Activated T-cell treated with anti-CD3 and anti-CD28 coated beads, Interleukin-2, amount 50 U/mL, for 4 hours (primary cell): ENCODE measurements around the gene TOMM40L. TPM values are rescaled to one million over a fixed set of nuclear protein-coding genes. Genes with fewer than 3 reads are reported as not detected.
A peak's percentile ranks its signal among the peaks of the same experiment; 100 is the strongest.
"Not testable (repeated sequence)": the region's sequence is repeated elsewhere in the genome, so short reads cannot be mapped to it uniquely, and the experiment has no call there.

Source experiments
- ATAC-seq, 2 donors: fragments of 200-7000 bp; cut with Tn5 transposase; one replicate each; pipeline ENCODE4 v1.10.0; 2021
- DNase-seq: peaks from one replicate; pipeline ENCODE4 v3.0.0-alpha.2; 2020
- H3K27me3 Mint-ChIP-seq: one replicate; pipeline ENCODE4 v1.8.0; 2021; ENCODE audit warnings: low read depth, mixed read lengths
- H3K36me3 Mint-ChIP-seq: one replicate; pipeline ENCODE4 v1.8.0; 2022; ENCODE audit warnings: mixed read lengths; ENCODE audit not compliant: insufficient read depth
- H3K4me1 Mint-ChIP-seq: one replicate; pipeline ENCODE4 v1.8.0; 2021; ENCODE audit warnings: low read depth, mixed read lengths
- H3K4me3 Mint-ChIP-seq: one replicate; pipeline ENCODE4 v1.8.0; 2021; ENCODE audit warnings: mild to moderate bottlenecking, moderate library complexity, mixed read lengths
- H3K9me3 Mint-ChIP-seq: one replicate; pipeline ENCODE4 v1.8.0; 2021; ENCODE audit warnings: mixed read lengths
- total RNA-seq, 3 donors: library from RNA; stranded (reverse); gene quantifications; one replicate each; pipeline ENCODE4 v1.2.1, GENCODE V29; 2021

The TOMM40L gene
- total RNA-seq, 3 donors from 2014 or later: 23.8 to 29.8 (median 25.5) TPM

- Mint-ChIP-seq H3K4me3 (no peak overlapping the region), H3K36me3 (peaks cover under 1% of the 10 kb centered on the region), H3K27me3 (peaks cover 7% of the 10 kb centered on the region), H3K4me1 (no peaks in the 10 kb centered on the region), H3K9me3 (peaks cover 2% of the 10 kb centered on the region)
- DNase-seq (no peak), ATAC-seq (no peak)
Measured at GRCh38 chr1:161244888-161245287, 19.0 kb downstream of the TOMM40L start.

GRCh38 chr1:161250100-161250499 lies 24.2 kb downstream of the TOMM40L start:
- not testable (repeated sequence) for H3K27me3 Mint-ChIP-seq, H3K36me3 Mint-ChIP-seq, ATAC-seq, H3K9me3 Mint-ChIP-seq, DNase-seq, H3K4me1 Mint-ChIP-seq, H3K4me3 Mint-ChIP-seq

- DNase-seq: no peak
- no peak overlapping the region for H3K4me3 Mint-ChIP-seq
- H3K4me1 Mint-ChIP-seq: no peaks in the 10 kb centered on the region
- H3K27me3 Mint-ChIP-seq: no peaks in the 10 kb centered on the region
- peaks cover 1% of the 10 kb centered on the region for H3K36me3 Mint-ChIP-seq
- ATAC-seq: no peak
- H3K9me3 Mint-ChIP-seq: peaks cover 7% of the 10 kb centered on the region
Measured at GRCh38 chr1:161250829-161251228, 25.0 kb downstream of the TOMM40L start.

- H3K36me3 Mint-ChIP-seq: peaks cover 1% of the 10 kb centered on the region
- ATAC-seq (no peak), DNase-seq (no peak)
- H3K4me3 Mint-ChIP-seq: no peak overlapping the region
- no peaks in the 10 kb centered on the region for H3K4me1 Mint-ChIP-seq
- H3K9me3 Mint-ChIP-seq: peaks cover 8% of the 10 kb centered on the region
- no peaks in the 10 kb centered on the region for H3K27me3 Mint-ChIP-seq
Measured at GRCh38 chr1:161251579-161251978, 25.7 kb downstream of the TOMM40L start.

- not testable (repeated sequence) for H3K36me3 Mint-ChIP-seq, H3K4me3 Mint-ChIP-seq, ATAC-seq, DNase-seq
- H3K4me1 Mint-ChIP-seq: peaks cover 12% of the 10 kb centered on the region
- H3K9me3 Mint-ChIP-seq: peaks cover 24% of the 10 kb centered on the region
- H3K27me3 Mint-ChIP-seq: peaks cover 30% of the 10 kb centered on the region
Measured at GRCh38 chr1:161255302-161255701, 29.4 kb downstream of the TOMM40L start.

- Mint-ChIP-seq H3K4me1 (peaks cover 12% of the 10 kb centered on the region), H3K9me3 (peaks cover 24% of the 10 kb centered on the region), H3K27me3 (peaks cover 34% of the 10 kb centered on the region)
- H3K36me3 Mint-ChIP-seq, DNase-seq, ATAC-seq, H3K4me3 Mint-ChIP-seq: not testable (repeated sequence)
Measured at GRCh38 chr1:161255955-161256520, 30.2 kb downstream of the TOMM40L start.

- not testable (repeated sequence) for H3K4me3 Mint-ChIP-seq, ATAC-seq, H3K36me3 Mint-ChIP-seq, DNase-seq
- Mint-ChIP-seq H3K9me3 (peaks cover 24% of the 10 kb centered on the region), H3K27me3 (peaks cover 45% of the 10 kb centered on the region), H3K4me1 (peaks cover 12% of the 10 kb centered on the region)
Measured at GRCh38 chr1:161257109-161257508, 31.2 kb downstream of the TOMM40L start.

- peak within 1 kb of the TSS; percentile 46 for H3K4me3 Mint-ChIP-seq
Measured at GRCh38 chr1:161258439-161259344, 32.8 kb downstream of the TOMM40L start, which contains the start of gene PCP4L1. TSS of gene PCP4L1 (plus strand) at chr1:161258745. CDS start at chr1:161258975, 230 bp downstream.

GRCh38 chr1:161259345-161259702 lies 33.5 kb downstream of the TOMM40L start:
- Mint-ChIP-seq H3K4me1 (peaks cover 12% of the 10 kb centered on the region), H3K4me3 (peak overlapping the region; percentile 22), H3K36me3 (peaks cover 3% of the 10 kb centered on the region), H3K27me3 (peaks cover 51% of the 10 kb centered on the region), H3K9me3 (peaks cover 24% of the 10 kb centered on the region)
- ATAC-seq (no peak), DNase-seq (no peak)

More at GRCh38 chr1:161258439-161259344, 32.8 kb downstream of the TOMM40L start, which contains the start of gene PCP4L1:
- Mint-ChIP-seq H3K27me3 (peaks cover 51% of the 10 kb centered on the region), H3K4me1 (peaks cover 12% of the 10 kb centered on the region), H3K36me3 (peaks cover 3% of the 10 kb centered on the region), H3K9me3 (peaks cover 24% of the 10 kb centered on the region)
- DNase-seq (peak; percentile 9), ATAC-seq (peak; percentile 97 to 98)

GRCh38 chr1:161259765-161260164 lies 33.9 kb downstream of the TOMM40L start:
- no peak for ATAC-seq
- Mint-ChIP-seq H3K36me3 (peaks cover 3% of the 10 kb centered on the region), H3K9me3 (peaks cover 24% of the 10 kb centered on the region), H3K27me3 (peaks cover 53% of the 10 kb centered on the region), H3K4me1 (peaks cover 12% of the 10 kb centered on the region), H3K4me3 (no peak overlapping the region)
- DNase-seq: no peak

- Mint-ChIP-seq H3K36me3 (peaks cover 3% of the 10 kb centered on the region), H3K27me3 (peaks cover 59% of the 10 kb centered on the region), H3K4me1 (peaks cover 12% of the 10 kb centered on the region), H3K4me3 (no peak overlapping the region), H3K9me3 (peaks cover 21% of the 10 kb centered on the region)
- ATAC-seq (no peak), DNase-seq (no peak)
Measured at GRCh38 chr1:161260376-161261260, 34.8 kb downstream of the TOMM40L start.

GRCh38 chr1:161261261-161262235 lies 35.7 kb downstream of the TOMM40L start:
- Mint-ChIP-seq H3K4me3 (no peak overlapping the region), H3K27me3 (peaks cover 59% of the 10 kb centered on the region), H3K36me3 (peaks cover 3% of the 10 kb centered on the region), H3K4me1 (peaks cover 12% of the 10 kb centered on the region), H3K9me3 (peaks cover 18% of the 10 kb centered on the region)
- DNase-seq: no peak
- ATAC-seq: no peak

GRCh38 chr1:161265305-161265704 lies 39.4 kb downstream of the TOMM40L start:
- Mint-ChIP-seq H3K9me3 (no peaks in the 10 kb centered on the region), H3K4me1 (peaks cover 2% of the 10 kb centered on the region), H3K4me3 (no peak overlapping the region), H3K27me3 (peaks cover 32% of the 10 kb centered on the region), H3K36me3 (no peaks in the 10 kb centered on the region)
- DNase-seq (no peak), ATAC-seq (no peak)
